HG02588 (cell line): ENCODE results near the gene KIAA0513.
"Not testable (repeated sequence)": the region's sequence is repeated elsewhere in the genome, so short reads cannot be mapped to it uniquely, and the experiment has no call there.

Source experiments
- ATAC-seq: cut with Tn5 transposase; IDR thresholded peaks from one replicate; pipeline ENCODE4 v1.9.1; 2021; ENCODE audit warnings: mild to moderate bottlenecking, moderate library complexity; ENCODE audit not compliant: unreplicated experiment

KIAA0513 gene

GRCh38 chr16:85104821-85105391, 77.3 kb downstream of the KIAA0513 start:
- ATAC-seq, result no peak

GRCh38 chr16:85105475-85105874, 77.9 kb downstream of the KIAA0513 start:
- no peak for ATAC-seq

GRCh38 chr16:85107083-85107482, 79.5 kb downstream of the KIAA0513 start:
- no peak for ATAC-seq

- ATAC-seq, result no peak
Observed at GRCh38 chr16:85107532-85107931, 79.9 kb downstream of the KIAA0513 start.

- ATAC-seq, result no peak
Observed at GRCh38 chr16:85110105-85110504, 82.5 kb downstream of the KIAA0513 start.

- no peak for ATAC-seq
Observed at GRCh38 chr16:85111184-85111583, 83.6 kb downstream of the KIAA0513 start.

GRCh38 chr16:85112364-85112763, 84.8 kb downstream of the KIAA0513 start, which contains the start of gene CIBAR2:
Gene CIBAR2, minus strand, starts transcription at chr16:85112472. Its CDS starts 120 bp downstream, at chr16:85112352.
- ATAC-seq, result no peak

GRCh38 chr16:85113168-85113733, 85.7 kb downstream of the KIAA0513 start:
- ATAC-seq, result no peak

- ATAC-seq, result no peak
Observed at GRCh38 chr16:85113913-85114312, 86.3 kb downstream of the KIAA0513 start.

- peak; percentile 62 for ATAC-seq
Observed at GRCh38 chr16:85114909-85115567, 87.4 kb downstream of the KIAA0513 start.

GRCh38 chr16:85117418-85117817, 89.8 kb downstream of the KIAA0513 start:
- no peak for ATAC-seq

- no peak for ATAC-seq
Observed at GRCh38 chr16:85120006-85120340, 92.4 kb downstream of the KIAA0513 start.

GRCh38 chr16:85123441-85123840, 95.8 kb downstream of the KIAA0513 start:
- ATAC-seq, result not testable (repeated sequence)

GRCh38 chr16:85123891-85124635, 96.5 kb downstream of the KIAA0513 start:
- no peak for ATAC-seq

- no peak for ATAC-seq
Observed at GRCh38 chr16:85124636-85125346, 97.2 kb downstream of the KIAA0513 start.

GRCh38 chr16:85125570-85126393, 98.2 kb downstream of the KIAA0513 start:
- ATAC-seq, result no peak

GRCh38 chr16:85126394-85126704, 98.8 kb downstream of the KIAA0513 start:
- no peak for ATAC-seq

- no peak for ATAC-seq
Observed at GRCh38 chr16:85126705-85127378, 99.2 kb downstream of the KIAA0513 start.

- no peak for ATAC-seq
Observed at GRCh38 chr16:85127379-85127723, 99.8 kb downstream of the KIAA0513 start.
